ENCODE measurements around the gene TMEM254.
"Not testable (repeated sequence)": the region's sequence is repeated elsewhere in the genome, so short reads cannot be mapped to it uniquely, and the experiment has no call there.

Gene TMEM254

GRCh38 chr10:80078448-80079311 lies at the start of gene TMEM254:
Gene TMEM254 (plus strand): TSS chr10:80078665. CDS start chr10:80078700, 35 bp downstream.
- DNase-seq = peak; percentile 85

- DNase-seq = not testable (repeated sequence)
Measured at GRCh38 chr10:80029205-80029604, 49.3 kb upstream of the TMEM254 start.

GRCh38 chr10:80029865-80030264 lies 48.6 kb upstream of the TMEM254 start:
- DNase-seq = not testable (repeated sequence)

GRCh38 chr10:80032503-80032902 lies 46.0 kb upstream of the TMEM254 start:
- no peak for DNase-seq

- DNase-seq = not testable (repeated sequence)
Measured at GRCh38 chr10:80034766-80035165, 43.7 kb upstream of the TMEM254 start.

- not testable (repeated sequence) for DNase-seq
Measured at GRCh38 chr10:80035430-80035829, 43.0 kb upstream of the TMEM254 start.

- not testable (repeated sequence) for DNase-seq
Measured at GRCh38 chr10:80036921-80037500, 41.5 kb upstream of the TMEM254 start.

- DNase-seq = not testable (repeated sequence)
Measured at GRCh38 chr10:80038226-80038625, 40.2 kb upstream of the TMEM254 start.

- DNase-seq = no peak
Measured at GRCh38 chr10:80041162-80041561, 37.3 kb upstream of the TMEM254 start.

GRCh38 chr10:80044935-80045334 lies 33.5 kb upstream of the TMEM254 start:
- not testable (repeated sequence) for DNase-seq

- peak; percentile 68 for DNase-seq
Measured at GRCh38 chr10:80046629-80047441, 31.6 kb upstream of the TMEM254 start.

GRCh38 chr10:80050752-80051151 lies 27.7 kb upstream of the TMEM254 start:
- DNase-seq = no peak

- DNase-seq = no peak
Measured at GRCh38 chr10:80051993-80052392, 26.5 kb upstream of the TMEM254 start.

- no peak for DNase-seq
Measured at GRCh38 chr10:80055760-80056159, 22.7 kb upstream of the TMEM254 start.

- DNase-seq = no peak
Measured at GRCh38 chr10:80057171-80057570, 21.3 kb upstream of the TMEM254 start.

GRCh38 chr10:80064120-80064886 lies 14.2 kb upstream of the TMEM254 start:
- DNase-seq = no peak

- DNase-seq = no peak
Measured at GRCh38 chr10:80066809-80067208, 11.7 kb upstream of the TMEM254 start.

- not testable (repeated sequence) for DNase-seq
Measured at GRCh38 chr10:80067821-80068220, 10.6 kb upstream of the TMEM254 start.

- DNase-seq = no peak
Measured at GRCh38 chr10:80068270-80068669, 10.2 kb upstream of the TMEM254 start.

- DNase-seq = no peak
Measured at GRCh38 chr10:80070057-80070456, 8.4 kb upstream of the TMEM254 start.

GRCh38 chr10:80072584-80072983 lies 5.9 kb upstream of the TMEM254 start:
- DNase-seq = no peak

- DNase-seq = no peak
Measured at GRCh38 chr10:80075781-80076180, 2.7 kb upstream of the TMEM254 start.
